ENCODE measurements around the gene SOX6. TPM values are rescaled to one million over a fixed set of nuclear protein-coding genes. Genes with fewer than 3 reads are reported as not detected.

SOX6 gene
- total and polyA plus RNA-seq, 2 experiments from 2014 or later, result 0.03 to 0.66 TPM

GRCh38 chr11:16031210-16031609, 325.1 kb downstream of the SOX6 start:
- DNase-seq (ENCODE audit: low spot score), result no peak
- H3K27me3 ChIP-seq (ENCODE audit: insufficient read depth), result no peaks in the 10 kb centered on the region
- no peak for ATAC-seq
- peaks cover 4% of the 10 kb centered on the region; the same call in 1 of the 2 replicates for H3K4me1 ChIP-seq (ENCODE audit: insufficient read depth)
- Mint-ChIP-seq H3K36me3 (ENCODE audit: low read depth) (no peaks in the 10 kb centered on the region), H3K9me3 (no peaks in the 10 kb centered on the region), H3K4me3 (no peak overlapping the region), H3K27ac (no peak overlapping the region), H3K27me3 (ENCODE audit: insufficient read depth, low read depth, poor library complexity) (peaks cover 2% of the 10 kb centered on the region), H3K4me1 (peaks cover 6% of the 10 kb centered on the region; the same call in 2 of the 3 replicates)
- H3K27ac ChIP-seq (ENCODE audit: low read depth), result no peak overlapping the region
- TF ChIP-seq ZNF462 (CRISPR knock-in tag; IDR thresholded peaks at IDR 0.05) (no peak), ETS1 (IDR thresholded peaks at IDR 0.05) (no peak), STAT1 (IDR thresholded peaks at IDR 0.05; ENCODE audit: unreplicated experiment) (no peak), REST (IDR thresholded peaks at IDR 0.05; ENCODE audit: unreplicated experiment) (no peak), JUNB (IDR thresholded peaks at IDR 0.05; ENCODE audit: unreplicated experiment) (no peak), ZNF114 (CRISPR knock-in tag; IDR thresholded peaks at IDR 0.05) (no peak), ZNF331 (CRISPR knock-in tag; IDR thresholded peaks at IDR 0.05; ENCODE audit: low read depth) (no peak)
- no peaks in the 10 kb centered on the region for H3K36me3 ChIP-seq (ENCODE audit: insufficient read depth)
- H3K4me3 ChIP-seq, result no peak overlapping the region
- no peaks in the 10 kb centered on the region for H4K20me1 ChIP-seq (replicated peaks; ENCODE audit: insufficient read depth)
- H3K79me2 ChIP-seq (replicated peaks; ENCODE audit: insufficient read depth), result no peaks in the 10 kb centered on the region
- H3K9me2 ChIP-seq (ENCODE audit: insufficient read depth), result no peaks in the 10 kb centered on the region
- H2AFZ ChIP-seq, result no peak overlapping the region
- H3F3A ChIP-seq (replicated peaks; ENCODE audit: low read depth), result no peaks in the 10 kb centered on the region
- no peak overlapping the region for H3K4me2 ChIP-seq

All from GM23338 (cell line).